ENCODE measurements around the gene EIF2S2. TPM values are rescaled to one million over a fixed set of nuclear protein-coding genes. Genes with fewer than 3 reads are reported as not detected.

The EIF2S2 gene
- total RNA-seq, 2 experiments from 2014 or later = 21.8 to 23.2 TPM

GRCh38 chr20:34072076-34072475 is 40.0 kb downstream of the EIF2S2 start:
- TF ChIP-seq, protein P1, sequence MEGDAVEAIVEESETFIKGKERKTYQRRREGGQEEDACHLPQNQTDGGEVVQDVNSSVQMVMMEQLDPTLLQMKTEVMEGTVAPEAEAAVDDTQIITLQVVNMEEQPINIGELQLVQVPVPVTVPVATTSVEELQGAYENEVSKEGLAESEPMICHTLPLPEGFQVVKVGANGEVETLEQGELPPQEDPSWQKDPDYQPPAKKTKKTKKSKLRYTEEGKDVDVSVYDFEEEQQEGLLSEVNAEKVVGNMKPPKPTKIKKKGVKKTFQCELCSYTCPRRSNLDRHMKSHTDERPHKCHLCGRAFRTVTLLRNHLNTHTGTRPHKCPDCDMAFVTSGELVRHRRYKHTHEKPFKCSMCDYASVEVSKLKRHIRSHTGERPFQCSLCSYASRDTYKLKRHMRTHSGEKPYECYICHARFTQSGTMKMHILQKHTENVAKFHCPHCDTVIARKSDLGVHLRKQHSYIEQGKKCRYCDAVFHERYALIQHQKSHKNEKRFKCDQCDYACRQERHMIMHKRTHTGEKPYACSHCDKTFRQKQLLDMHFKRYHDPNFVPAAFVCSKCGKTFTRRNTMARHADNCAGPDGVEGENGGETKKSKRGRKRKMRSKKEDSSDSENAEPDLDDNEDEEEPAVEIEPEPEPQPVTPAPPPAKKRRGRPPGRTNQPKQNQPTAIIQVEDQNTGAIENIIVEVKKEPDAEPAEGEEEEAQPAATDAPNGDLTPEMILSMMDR (IDR thresholded peaks at IDR 0.05) = no peak
- no peaks in the 10 kb centered on the region for H3K27me3 ChIP-seq (ENCODE audit: control insufficient read depth in 1 of 2, insufficient read depth in 2 of 2, low read length in 2 of 2)
- no peaks in the 10 kb centered on the region for H3K9me3 ChIP-seq (ENCODE audit: control insufficient read depth in 1 of 2, insufficient read depth in 1 of 2, low read length in 2 of 2)
- no peak overlapping the region for H3K27ac ChIP-seq (ENCODE audit: low read depth in 1 of 2, low read length in 2 of 2)
- ATAC-seq (ENCODE audit: poor library complexity) (no peak), DNase-seq (no peak)
- H3K4me1 ChIP-seq (ENCODE audit: insufficient read depth, low read length) = peaks cover 12% of the 10 kb centered on the region
- Mint-ChIP-seq H3K9me3 (no peaks in the 10 kb centered on the region), H3K27me3 (no peaks in the 10 kb centered on the region), H3K36me3 (ENCODE audit: low read depth) (peaks cover 62% of the 10 kb centered on the region), H3K27ac (no peak overlapping the region), H3K4me3 (no peak overlapping the region), H3K4me1 (ENCODE audit: low read depth) (peaks cover 39% of the 10 kb centered on the region)
- POLR2A ChIA-PET = no interaction called here
- CTCF ChIA-PET = interaction anchor here (0.9 kb wide), 1 partner anchor 57 kb away, joined by 3 read pairs; no protein-coding TSS in a partner anchor
- no peak overlapping the region for H3K4me3 ChIP-seq (ENCODE audit: low read length)
- intact Hi-C loops (cut with DNase I, micrococcal nuclease) = loop anchor here in 1 of 2 experiments (5.0 kb wide), 1 partner anchor 140 kb away; no protein-coding TSS in a partner anchor
- H3K36me3 ChIP-seq (ENCODE audit: insufficient read depth, low read length) = peaks cover 62% of the 10 kb centered on the region

DNA sequence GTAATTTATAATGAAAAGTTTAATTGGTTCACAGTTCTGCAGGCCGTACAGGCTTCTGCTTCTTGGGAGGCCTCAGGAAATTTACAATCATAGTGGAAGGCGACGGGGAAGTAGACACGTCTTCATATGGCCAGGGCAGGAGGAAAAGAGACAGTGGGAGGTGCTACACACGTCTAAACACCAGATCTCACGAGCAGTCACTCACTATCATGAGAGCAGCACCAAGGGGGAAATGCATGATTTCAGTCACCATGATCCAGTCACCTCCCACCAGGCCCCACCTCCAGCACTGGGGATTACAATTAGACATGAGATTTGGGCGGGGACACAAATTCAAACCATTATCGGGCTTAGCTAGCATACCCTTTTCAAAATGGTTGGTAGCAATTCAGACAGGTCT is 41.2 kb downstream of the EIF2S2 start:
- Histone ChIP-seq H3K9me3 (ENCODE audit: control insufficient read depth in 1 of 2, insufficient read depth in 1 of 2, low read length in 2 of 2) (no peaks in the 10 kb centered on the region), H3K4me1 (ENCODE audit: insufficient read depth, low read length) (peaks cover 12% of the 10 kb centered on the region), H3K27ac (ENCODE audit: low read depth in 1 of 2, low read length in 2 of 2) (no peak overlapping the region), H3K36me3 (ENCODE audit: insufficient read depth, low read length) (peaks cover 56% of the 10 kb centered on the region), H3K27me3 (ENCODE audit: control insufficient read depth in 1 of 2, insufficient read depth in 2 of 2, low read length in 2 of 2) (no peaks in the 10 kb centered on the region), H3K4me3 (ENCODE audit: low read length) (no peak overlapping the region)
- Mint-ChIP-seq H3K27ac (no peak overlapping the region), H3K4me3 (no peak overlapping the region), H3K9me3 (no peaks in the 10 kb centered on the region), H3K4me1 (ENCODE audit: low read depth) (peaks cover 39% of the 10 kb centered on the region), H3K27me3 (no peaks in the 10 kb centered on the region), H3K36me3 (ENCODE audit: low read depth) (peaks cover 58% of the 10 kb centered on the region)
- CTCF ChIA-PET = no interaction called here
- intact Hi-C loops (cut with DNase I, micrococcal nuclease) = loop anchor here (1.0 to 5.0 kb wide), 4 partner anchors 138 to 156 kb away; no protein-coding TSS in a partner anchor
- ATAC-seq (ENCODE audit: poor library complexity) (no peak), DNase-seq (no peak)
- POLR2A ChIA-PET = no interaction called here
- TF ChIP-seq, protein P1 (IDR thresholded peaks at IDR 0.05) = no peak

GRCh38 chr20:34070079-34070439 is 42.0 kb downstream of the EIF2S2 start:
- no peaks in the 10 kb centered on the region for H3K9me3 ChIP-seq (ENCODE audit: control insufficient read depth in 1 of 2, insufficient read depth in 1 of 2, low read length in 2 of 2)
- POLR2A ChIA-PET = interaction anchor here (0.5 to 2.8 kb wide), 4 partner anchors 76 to 1265 kb away, joined by 3 to 12 read pairs (median 4); partner anchors contain the start of genes CBFA2T2 and RALY

More at GRCh38 chr20:34070079-34070439, 42.0 kb downstream of the EIF2S2 start:
- no peak for ATAC-seq (ENCODE audit: poor library complexity)
- no peak for DNase-seq
- Mint-ChIP-seq H3K9me3 (no peaks in the 10 kb centered on the region), H3K4me3 (no peak overlapping the region), H3K27me3 (no peaks in the 10 kb centered on the region), H3K27ac (no peak overlapping the region), H3K4me1 (ENCODE audit: low read depth) (peaks cover 47% of the 10 kb centered on the region), H3K36me3 (ENCODE audit: low read depth) (peaks cover 57% of the 10 kb centered on the region)
- Histone ChIP-seq H3K27me3 (ENCODE audit: control insufficient read depth in 1 of 2, insufficient read depth in 2 of 2, low read length in 2 of 2) (no peaks in the 10 kb centered on the region), H3K4me3 (ENCODE audit: low read length) (no peak overlapping the region), H3K36me3 (ENCODE audit: insufficient read depth, low read length) (peaks cover 52% of the 10 kb centered on the region), H3K4me1 (ENCODE audit: insufficient read depth, low read length) (peaks cover 12% of the 10 kb centered on the region), H3K27ac (ENCODE audit: low read depth in 1 of 2, low read length in 2 of 2) (no peak overlapping the region)
- TF ChIP-seq, protein P1 (IDR thresholded peaks at IDR 0.05) = no peak
- CTCF ChIA-PET = interaction anchor here (0.6 to 3.0 kb wide), 15 partner anchors 9 to 293 kb away, joined by 3 to 14 read pairs (median 5); partner anchors contain the start of gene CHMP4B
- intact Hi-C loops (cut with DNase I, micrococcal nuclease) = loop anchor here (1.0 to 5.0 kb wide), 4 partner anchors 137 to 155 kb away; no protein-coding TSS in a partner anchor

Data from CD4-positive, alpha-beta T cell (primary cell).